NCI-H69 (cell line): ENCODE data around the gene DHRS9.
"Not testable (repeated sequence)": the region's sequence is repeated elsewhere in the genome, so short reads cannot be mapped to it uniquely, and the experiment has no call there.

Experiments used
- DNase-seq: peaks from one replicate; lab custom pipeline; 2025; lab: John Stamatoyannopoulos, UW

Gene DHRS9

DNA sequence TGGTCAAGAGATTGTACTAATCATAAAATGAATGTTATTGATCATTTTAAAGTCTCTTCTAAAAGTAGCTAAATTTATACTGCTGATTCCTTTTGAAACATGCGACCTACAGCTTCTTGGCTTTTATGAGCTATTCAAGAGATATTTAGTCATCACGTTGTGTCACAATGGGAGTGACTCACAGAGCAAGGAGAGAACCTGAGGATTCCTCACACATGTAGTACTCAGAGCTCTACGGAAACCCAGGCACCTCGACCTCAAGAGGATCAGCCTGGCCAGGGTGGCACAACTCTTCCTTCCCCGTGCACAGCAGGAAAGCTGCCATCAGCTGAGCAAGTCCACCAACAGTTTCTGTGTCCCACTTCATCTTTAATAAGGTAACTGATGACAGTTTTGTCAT lies at the start of gene DHRS9:
Gene DHRS9, plus strand, starts transcription at position 223 of the 400 bp plus-strand sequence. CDS start 12,019 bp downstream, outside the sequence.
- DNase-seq: no peak

DNA sequence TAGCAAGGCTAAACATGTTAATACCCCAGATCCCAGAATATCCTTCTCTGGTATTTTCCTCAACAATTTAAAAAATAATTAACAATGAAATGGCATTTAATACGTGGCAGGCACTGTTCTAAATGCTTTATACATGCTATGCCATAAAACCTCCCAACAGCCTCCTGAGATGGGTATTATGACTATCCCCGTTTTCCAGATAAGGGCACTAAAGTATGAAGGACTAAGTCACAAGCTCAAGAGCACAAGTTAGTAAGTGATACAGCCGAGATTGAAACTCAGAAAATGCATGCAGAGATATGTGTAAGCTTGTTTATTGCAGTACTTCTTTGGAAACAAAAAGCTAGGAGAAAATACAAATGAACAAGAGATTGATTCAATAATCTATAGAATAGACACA lies 46.2 kb upstream of the DHRS9 start:
- DNase-seq: no peak

DNA sequence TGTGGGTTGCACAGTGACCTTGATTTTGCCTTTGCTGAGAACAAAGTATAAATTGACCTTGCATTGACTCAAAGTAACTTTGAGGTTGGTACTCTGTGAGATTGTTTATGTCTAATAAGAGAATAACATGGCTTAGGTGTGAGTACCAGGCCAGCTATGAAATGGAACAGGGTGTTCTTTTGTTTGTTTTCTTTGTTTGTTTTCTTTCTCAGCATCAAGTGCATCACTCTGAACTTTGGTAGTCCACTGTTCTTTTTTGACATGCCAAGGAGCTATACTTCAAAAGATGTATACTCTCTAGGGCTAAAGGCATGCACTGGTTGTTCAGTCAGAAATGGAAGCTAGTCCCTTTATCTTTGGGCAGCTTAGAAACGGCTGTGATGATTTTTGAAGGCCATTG lies 43.3 kb upstream of the DHRS9 start:
- no peak for DNase-seq

DNA sequence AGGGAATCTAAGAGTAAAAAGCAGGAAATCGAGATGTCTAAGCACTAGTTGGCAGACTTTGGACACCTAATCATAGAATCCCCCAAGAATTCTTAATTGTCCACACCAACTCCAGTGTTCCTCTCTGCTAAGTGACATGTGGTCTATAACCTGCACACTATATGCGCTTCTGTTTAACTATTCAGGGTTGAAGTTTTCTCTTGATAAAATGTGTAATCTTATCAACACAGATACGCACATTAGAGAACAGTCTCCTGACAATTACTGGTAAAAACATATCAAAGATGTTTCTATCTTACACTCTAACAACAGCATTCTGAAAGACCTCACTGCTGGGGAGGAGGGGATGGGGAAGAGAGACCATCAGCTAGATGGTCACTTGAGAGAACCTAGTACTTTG lies 42.1 kb upstream of the DHRS9 start:
- no peak for DNase-seq

DNA sequence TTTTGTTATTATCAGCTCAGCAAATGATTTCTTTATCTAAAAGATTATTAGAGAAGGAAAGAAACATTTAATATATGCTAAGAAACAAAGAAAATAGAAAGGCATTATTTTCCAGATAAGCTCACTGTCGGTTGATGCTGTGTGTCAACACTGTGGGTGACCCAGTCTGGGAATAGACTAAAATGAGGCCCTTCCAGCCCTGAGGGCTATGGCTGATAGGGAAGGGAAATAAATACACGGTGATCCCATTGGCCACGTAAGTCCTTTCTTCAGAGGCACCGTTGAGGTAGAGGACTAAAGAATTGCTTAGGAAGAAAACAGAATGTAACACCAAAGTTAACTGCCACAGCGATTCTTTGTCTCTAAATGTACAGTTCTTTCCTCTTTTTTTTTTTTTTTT lies 40.0 kb upstream of the DHRS9 start:
- DNase-seq: no peak

DNA sequence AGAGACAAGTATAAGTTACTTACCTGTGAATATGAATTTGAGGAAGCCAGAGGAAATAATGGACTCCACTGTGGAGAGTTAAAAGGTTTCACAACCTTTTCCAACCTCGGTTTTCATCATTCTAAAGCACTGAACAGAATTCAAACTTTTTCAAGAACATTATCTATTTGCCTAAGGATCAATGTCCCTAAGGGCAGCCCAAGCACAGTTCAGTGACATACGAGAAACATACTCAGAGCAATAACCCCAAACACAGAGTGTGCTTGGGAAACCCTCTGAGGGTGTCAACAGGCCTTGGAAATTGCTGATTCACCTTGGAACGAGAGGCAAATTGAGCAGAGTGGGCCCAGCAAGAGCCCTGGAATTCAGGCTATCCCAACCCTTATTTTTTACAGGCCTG lies 38.2 kb upstream of the DHRS9 start, which contains the start of gene ABCB11:
Gene ABCB11, minus strand, starts transcription at position 123 of the 400 bp plus-strand sequence. CDS start 13,199 bp downstream, outside the sequence.
- DNase-seq: no peak

DNA sequence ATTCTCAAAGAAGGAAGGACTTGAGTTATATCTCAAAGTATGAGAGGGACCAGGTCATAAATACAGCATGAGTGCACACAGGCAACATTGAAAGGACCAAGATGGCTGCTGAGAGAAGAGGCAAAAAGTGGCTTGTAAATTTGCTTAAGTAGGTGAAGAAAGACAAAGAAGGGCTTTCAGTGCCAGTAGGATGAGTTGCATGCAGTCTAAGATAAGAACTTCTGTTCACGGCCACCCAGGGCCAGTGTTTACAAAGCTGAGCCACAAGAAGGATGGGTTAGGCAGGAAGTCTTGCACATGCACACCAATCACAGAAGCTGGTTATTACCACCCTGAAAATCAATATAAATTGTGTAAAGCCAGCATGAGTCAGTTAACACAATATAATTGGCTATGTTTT lies 35.1 kb upstream of the DHRS9 start:
- DNase-seq: no peak

DNA sequence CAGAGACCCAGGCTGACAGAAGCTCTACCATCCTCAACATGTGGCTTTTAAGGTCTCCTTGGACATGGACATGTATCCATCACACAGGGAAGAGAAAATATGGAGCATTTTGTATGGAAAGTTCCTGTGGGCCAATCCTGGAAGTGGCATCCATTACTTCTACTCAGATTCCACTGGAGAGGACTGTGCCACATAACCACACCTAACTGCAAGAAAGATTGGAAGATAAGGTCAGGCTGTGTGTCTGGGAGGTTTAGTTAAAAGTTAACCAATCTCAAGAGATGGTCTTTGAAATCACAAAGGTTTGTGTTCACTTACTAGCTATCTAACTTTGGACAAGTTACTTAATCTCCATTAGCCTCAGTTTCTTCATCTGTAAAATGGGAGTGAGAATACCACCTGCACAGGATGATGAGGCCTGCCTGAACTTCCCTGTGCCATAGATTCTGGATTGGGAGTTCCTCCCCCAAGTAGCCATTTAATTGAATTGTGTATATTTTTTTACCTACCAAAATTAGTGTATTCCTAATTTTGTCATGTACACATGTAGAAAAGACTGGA lies 34.3 kb upstream of the DHRS9 start:
- no peak for DNase-seq

DNA sequence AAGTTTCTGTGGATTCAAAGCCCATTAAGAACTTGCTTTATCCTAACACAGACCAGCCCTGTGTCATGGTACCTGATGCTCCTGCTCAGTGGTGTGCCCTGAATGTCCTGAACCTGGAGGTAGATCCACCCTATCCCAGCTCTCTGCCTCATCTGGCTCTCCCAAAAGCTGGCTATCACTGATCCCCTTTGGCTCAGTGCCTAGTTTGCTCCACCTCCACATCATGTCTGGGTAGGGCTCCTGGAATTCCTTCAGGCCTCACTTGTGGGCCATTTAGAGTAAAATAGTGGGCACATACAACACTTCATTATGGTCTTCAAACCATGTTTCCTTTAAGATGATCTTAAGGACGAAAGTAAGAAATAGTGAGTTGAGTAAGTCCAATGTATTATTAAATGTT lies 33.5 kb upstream of the DHRS9 start:
- no peak for DNase-seq

DNA sequence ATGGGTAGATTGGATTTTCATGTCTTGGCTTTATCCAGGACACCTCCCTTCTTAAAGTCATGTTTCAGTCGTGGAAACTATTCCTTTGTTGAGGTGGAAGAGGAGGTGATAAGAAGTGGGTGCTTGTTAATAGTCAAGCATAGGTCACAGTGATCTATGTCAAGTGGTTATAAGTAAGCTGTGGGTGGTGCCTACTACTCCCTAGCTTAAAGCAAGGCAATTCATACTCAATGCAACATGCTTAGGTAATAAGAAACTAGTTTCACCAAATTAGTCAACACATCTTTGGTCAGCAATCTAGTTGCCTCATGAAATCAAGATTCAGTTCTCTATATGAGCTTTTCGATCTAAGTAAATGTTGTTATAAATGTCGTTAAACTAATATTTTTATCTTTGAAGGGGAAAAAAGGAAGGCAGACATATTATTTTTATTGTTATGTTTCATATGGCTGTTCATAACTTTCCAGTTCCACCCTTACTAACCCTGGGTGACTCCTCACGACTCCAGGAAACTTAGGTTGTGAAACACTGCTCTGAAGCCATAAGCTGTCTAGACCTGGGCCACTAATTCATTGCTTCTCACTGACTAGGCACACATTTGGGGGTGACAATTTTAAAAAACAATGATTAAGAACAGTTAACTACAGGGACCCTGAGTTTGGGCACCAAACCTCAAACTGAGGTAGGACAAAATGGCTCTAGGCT lies 32.5 kb upstream of the DHRS9 start:
- no peak for DNase-seq

DNA sequence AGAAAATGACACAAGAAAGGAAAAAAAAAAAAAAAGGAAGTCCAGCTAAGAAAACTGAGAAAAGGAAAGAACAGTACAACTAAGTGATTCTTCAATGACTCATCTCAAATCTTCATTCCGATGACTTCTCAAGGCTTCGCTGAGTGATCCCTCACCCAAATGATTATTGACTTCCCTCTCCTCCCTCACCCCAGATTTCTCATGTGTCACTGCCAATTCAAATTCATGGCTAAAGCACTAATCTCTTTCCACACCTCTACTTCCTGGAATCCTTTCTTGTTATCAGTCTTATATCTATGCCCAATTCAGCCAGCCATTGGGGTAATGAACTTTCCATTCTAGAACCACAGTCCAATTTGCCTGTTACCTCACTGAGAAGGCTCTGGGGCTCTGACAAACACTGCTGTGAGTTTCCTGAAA lies 31.0 kb upstream of the DHRS9 start:
- DNase-seq: no peak

DNA sequence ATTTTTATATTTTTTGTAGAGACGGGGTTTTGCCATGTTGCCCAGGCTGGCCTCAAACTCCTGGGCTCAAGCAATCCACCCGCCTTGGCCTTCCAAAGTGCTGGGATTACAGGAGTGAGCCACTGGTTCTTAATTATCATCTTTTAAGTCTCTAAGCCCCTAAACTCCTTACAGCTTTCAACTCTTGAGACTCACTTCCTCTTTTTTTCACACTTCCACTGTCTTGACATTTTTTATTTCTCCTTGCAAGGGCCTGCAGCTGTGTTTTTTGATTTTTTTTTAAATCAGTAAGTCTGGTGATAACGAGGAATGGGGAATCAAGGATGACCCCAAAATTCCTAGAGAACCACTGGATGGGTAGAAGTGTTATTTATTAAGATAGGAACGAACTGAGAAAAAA lies 29.7 kb upstream of the DHRS9 start:
- DNase-seq: no peak

DNA sequence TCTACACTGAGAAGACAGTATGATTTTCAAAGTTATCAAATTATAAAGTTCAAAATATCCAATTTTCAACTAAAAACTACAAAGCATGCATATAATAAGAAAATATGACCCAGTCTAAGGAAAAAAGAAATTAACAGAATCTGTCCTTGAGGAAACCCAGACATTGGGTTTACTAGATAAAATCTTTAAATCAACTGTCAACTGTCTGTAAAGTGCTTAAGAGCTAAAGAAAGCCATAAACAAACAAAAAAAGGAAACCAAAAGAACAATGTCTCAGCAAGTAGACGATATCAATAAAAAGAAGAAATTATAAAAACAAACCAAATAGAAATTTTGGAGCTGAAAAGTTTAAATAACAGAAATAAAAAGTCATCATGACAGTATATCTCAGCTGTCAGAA lies 27.8 kb upstream of the DHRS9 start:
- no peak for DNase-seq

DNA sequence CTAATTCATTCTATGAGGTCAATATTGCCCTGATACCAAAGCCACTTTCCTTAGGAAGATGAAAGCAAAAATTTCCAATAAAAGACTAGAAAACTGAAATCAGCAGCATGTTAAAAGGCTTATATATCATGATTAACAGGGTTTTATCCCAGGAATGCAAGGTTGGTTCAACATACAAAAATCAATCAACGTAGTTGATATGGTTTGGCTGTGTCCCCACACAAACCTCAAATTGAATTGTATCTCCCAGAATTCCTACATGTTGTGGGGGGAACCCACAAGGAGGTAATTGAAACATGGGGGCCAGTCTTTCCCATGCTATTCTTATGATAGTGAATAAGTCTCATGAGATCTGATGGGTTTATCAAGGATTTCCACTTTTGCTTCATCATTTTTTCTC lies 26.5 kb upstream of the DHRS9 start:
- DNase-seq: no peak

DNA sequence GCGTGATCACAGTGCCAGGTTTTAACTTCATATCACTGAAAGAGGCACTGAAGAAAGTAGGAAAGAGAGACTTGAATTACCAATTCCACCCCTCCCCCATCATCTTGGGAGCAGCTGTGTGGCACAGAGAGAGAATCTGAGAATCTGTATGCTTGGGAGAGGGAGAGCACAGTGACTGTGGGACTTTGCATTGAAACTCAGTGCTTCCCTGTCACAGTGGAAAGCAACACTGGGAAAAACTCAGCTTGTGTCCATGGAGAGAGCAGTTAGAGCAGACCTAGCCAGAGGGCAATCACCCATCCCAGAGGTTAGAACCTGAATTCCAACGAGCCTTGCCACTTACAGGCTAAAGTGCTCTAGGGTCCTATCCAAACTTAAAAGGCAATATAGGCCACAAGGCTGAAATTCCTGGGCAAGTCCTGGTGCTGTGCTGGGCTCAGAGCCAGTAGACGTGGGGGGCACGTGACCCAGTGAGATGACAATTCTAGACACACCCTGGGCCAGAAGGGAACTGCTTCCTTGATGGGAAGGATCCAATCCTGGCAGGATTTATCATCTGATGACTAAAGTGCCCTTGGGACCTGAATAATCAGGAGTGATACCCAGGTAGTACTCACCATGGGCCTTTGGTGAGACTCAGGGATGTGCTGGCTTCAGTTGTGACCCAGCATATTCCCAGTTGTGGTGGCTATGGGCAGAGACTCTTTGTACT lies 22.8 kb upstream of the DHRS9 start:
- DNase-seq: no peak

DNA sequence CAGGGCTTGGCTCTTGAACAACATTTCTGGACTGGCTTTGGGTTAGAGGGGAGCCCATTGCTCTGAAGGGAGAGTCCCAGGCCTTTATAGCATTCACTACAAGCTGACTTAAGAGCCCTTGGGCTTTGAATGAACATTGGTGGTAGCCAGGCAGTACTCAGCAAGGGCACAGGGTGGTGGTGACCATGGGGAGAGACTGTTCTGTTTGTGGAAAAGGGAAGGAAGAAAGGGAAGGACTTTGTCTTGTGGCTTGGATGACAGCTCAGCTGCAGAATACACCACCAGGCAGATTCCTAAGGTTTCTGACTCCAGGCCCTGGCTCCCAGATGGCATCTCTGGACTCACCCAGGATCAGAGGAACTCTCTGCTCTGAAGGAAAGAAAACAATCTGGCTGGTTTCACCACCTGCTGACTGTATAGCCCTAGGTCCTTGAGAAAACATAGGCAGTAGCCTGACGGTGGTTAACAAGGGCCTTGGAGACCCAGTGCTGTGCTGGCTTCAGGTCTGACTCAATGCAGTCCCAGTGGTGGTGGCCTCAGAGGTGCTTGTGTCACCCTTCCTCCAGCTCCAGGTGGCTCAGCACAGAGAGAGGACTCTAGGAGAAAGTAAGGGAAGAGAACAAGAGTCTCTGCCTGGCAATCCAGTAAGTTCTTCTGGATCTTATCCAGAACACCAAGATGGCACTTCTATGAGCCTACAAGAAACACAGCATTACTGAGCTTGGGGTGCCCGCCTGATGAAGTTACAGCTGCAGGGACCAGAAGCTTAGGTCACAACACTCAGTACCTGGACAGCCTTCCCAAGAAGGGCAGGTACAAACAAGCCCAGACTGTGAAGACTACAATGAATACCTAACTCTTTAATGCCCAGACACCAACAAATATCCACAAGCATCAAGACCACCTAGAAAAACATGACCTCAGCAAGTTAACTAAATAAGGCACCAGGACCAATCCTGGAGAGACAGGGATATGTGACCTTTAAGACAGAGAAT lies 21.8 kb upstream of the DHRS9 start:
- DNase-seq: no peak

DNA sequence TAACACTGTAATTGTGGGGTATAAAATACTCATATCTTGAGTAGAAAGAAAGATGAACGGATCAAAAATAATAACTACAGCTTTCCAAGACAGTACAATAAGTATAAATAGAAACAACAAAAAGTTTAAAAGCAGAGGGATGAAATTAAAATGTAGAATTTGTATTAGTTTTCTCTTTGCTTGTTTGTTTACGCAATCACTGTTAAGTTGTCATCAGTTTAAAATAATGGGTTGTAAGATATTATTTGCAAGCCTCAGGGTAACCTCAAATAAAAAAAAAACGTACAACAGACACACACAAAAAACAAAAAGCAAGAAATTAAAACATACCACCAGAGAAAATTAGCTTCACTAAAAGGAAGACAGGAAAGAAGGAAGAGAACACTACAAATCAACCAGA lies 20.2 kb upstream of the DHRS9 start:
- no peak for DNase-seq

DNA sequence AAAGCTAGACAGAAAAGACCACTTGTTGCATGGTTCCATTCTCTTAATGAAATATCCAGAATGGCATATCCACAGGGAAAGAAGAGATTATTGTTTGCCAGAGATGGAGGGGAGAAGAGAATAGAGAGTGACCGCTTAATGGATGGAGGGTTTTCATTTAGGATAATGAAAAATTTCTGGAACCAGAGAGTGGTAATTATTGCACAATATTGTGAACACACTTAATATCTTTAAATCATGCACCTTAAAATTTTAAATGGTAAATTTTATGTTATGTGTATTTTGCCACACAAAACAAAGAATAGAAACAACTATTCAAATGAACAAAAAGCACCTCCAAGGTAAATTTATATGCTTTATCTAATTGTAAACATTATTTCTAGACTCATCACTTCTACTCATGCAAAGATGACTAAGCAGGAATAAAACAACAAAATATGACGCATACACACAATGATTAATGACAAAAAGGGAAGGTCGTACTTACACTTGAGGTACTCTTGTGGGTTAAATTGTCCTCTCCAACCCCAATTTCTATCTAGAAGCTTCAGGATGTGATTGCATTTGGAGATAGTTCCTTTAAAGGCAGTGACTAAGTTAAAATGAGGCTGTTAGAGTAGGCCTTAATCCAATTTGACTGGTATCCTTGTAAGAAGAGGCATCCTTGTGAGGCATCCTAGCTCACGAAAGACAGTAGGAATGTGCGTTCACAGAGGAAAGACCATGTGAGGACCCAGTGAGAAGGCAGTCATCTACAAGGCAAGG lies 18.7 kb upstream of the DHRS9 start:
- no peak for DNase-seq

DNA sequence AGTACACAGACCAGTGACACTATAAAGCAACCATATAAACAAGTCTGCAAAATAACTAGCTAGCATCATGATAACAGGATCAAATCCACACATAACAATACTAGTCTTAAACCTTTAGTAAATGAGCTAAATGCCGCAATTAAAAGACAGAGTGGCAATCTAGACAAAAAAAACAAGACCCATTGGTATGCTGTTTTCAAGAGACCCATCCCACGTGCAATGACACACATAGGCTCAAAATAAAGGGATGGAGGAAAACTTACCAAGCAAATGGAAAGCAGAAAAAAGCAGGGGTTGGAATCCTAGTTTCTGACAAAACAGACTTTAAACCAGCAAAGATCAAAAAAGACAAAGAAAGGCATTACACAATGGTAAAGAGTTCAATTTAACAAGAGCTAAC lies 14.8 kb upstream of the DHRS9 start:
- DNase-seq: not testable (repeated sequence)

DNA sequence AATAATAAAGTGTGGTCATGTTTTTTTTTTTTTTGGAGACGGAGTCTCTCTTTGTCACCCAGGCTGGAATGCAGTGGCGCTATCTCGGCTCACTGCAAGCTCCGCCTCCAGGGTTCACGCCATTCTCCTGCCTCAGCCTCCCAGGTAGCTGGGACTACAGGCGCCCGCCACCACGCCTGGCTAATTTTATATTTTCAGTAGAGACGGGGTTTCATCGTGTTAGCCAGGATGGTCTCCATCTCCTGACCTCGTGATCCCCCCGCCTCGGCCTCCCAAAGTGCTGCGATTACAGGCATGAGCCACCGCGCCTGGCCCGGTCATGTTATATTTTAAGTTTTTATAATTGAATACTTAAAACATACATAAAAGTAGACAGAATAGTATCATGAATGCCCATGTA lies 5.2 kb upstream of the DHRS9 start:
- not testable (repeated sequence) for DNase-seq

DNA sequence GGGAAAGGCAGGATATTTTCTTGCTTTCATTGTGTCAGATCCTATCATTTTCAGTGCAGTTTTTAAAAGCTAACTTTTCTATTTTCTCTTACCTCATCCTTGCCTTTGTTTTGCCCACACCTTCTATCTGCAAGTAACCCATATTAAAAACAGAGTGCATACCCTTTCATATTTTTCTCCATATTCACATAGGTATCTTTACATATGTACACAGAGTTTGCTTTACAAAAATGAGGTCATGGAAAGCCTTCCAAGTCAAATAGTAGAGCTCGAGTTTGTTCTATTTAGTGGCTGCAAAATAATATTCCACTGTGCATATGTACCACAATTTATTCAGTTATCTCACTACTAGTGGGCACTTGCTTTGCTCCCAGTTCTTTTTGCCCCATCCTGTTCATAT lies 3.9 kb upstream of the DHRS9 start:
- no peak for DNase-seq
